B cell (primary cell): ENCODE measurements around the gene DGKQ. TPM values are rescaled to one million over a fixed set of nuclear protein-coding genes. Genes with fewer than 3 reads are reported as not detected.
A peak's percentile ranks its signal among the peaks of the same experiment; 100 is the strongest.

Experiments
- ATAC-seq: fragments of 200-7000 bp; cut with Tn5 transposase; one replicate; pipeline ENCODE4 v1.10.0; 2021; ENCODE audit warnings: low read depth, mild to moderate bottlenecking, moderate number of reproducible peaks, moderate library complexity
- CTCF ChIA-PET: fragments of 350-600 bp; sonication (Branson Sonifier 250); formaldehyde crosslinking; loops from one replicate; lab custom pipeline; 2021; ENCODE audit warnings: antibody characterized with exemption, inconsistent platforms; lab: Charles Lee
- POLR2A ChIA-PET: fragments of 350-600 bp; sonication (Branson Sonifier 250); formaldehyde crosslinking; loops from one replicate; lab custom pipeline; 2021; ENCODE audit warnings: antibody characterized with exemption; lab: Charles Lee
- DNase-seq: peaks from one replicate; pipeline ENCODE4 v3.0.0; 2013
- H2AFZ ChIP-seq: 2 replicates; pipeline ENCODE4 v1.6.1; 2012; ENCODE audit warnings: mild to moderate bottlenecking, low read depth, low read length; ENCODE audit not compliant: insufficient read depth, poor library complexity, severe bottlenecking
- H3K27ac ChIP-seq, 2 donors: 1 replicate in 1 of 2; 2 replicates in 1 of 2; pipeline ENCODE4 v1.5.1; 2012 to 2013; ENCODE audit warnings: low read length in 2 of 2, mild to moderate bottlenecking in 2 of 2, moderate library complexity in 1 of 2
- H3K27me3 ChIP-seq, 4 experiments: fragments of 200-600 bp in 1 of 4; sonication (generic) in 1 of 4; replicated peaks in 1 of 4; 1 replicate in 2 of 4; 2 replicates in 2 of 4; pipeline versions ENCODE4 v1.6.1 to v1.7.0; 2013 to 2016; ENCODE audit warnings: low read length in 3 of 4, mild to moderate bottlenecking in 2 of 4, mixed read lengths in 1 of 4, moderate library complexity in 1 of 4; ENCODE audit not compliant: insufficient read depth in 4 of 4, control insufficient read depth in 3 of 4; ENCODE audit errors: control extremely low read depth in 1 of 4
- H3K36me3 ChIP-seq, 2 experiments: replicated peaks in 1 of 2; 1 replicate in 1 of 2; 2 replicates in 1 of 2; pipeline versions ENCODE4 v1.6.1 to v1.7.1; 2013; ENCODE audit warnings: low read length in 1 of 2; ENCODE audit not compliant: insufficient read depth in 2 of 2, control insufficient read depth in 1 of 2; ENCODE audit errors: control extremely low read depth in 1 of 2, extremely low read depth in 1 of 2
- H3K4me1 ChIP-seq, 2 donors: fragments of 200-600 bp in 1 of 2; sonication (generic) in 1 of 2; 1 replicate in 1 of 2; 2 replicates in 1 of 2; pipeline versions ENCODE4 v1.5.1 to v1.6.1; 2013 to 2017; ENCODE audit warnings: low read length in 2 of 2; ENCODE audit not compliant: control insufficient read depth in 2 of 2, insufficient read depth in 2 of 2
- H3K4me2 ChIP-seq: replicated peaks from 2 replicates; pipeline ENCODE3; 2012; ENCODE audit warnings: mild to moderate bottlenecking, low read depth, low read length; ENCODE audit not compliant: poor library complexity, severe bottlenecking
- H3K4me3 ChIP-seq, 5 experiments: fragments of 200-600 bp in 1 of 5; sonication (generic) in 1 of 5; 1 replicate in 3 of 5; 2 replicates in 2 of 5; pipeline versions ENCODE4 v1.5.1 to v1.7.0; 2011 to 2016; ENCODE audit warnings: low read length in 4 of 5, mild to moderate bottlenecking in 4 of 5, low read depth in 2 of 5, control low read depth in 1 of 5, moderate library complexity in 1 of 5; ENCODE audit not compliant: insufficient read depth in 1 of 5; ENCODE audit errors: control extremely low read depth in 1 of 5, extremely low read depth in 1 of 5
- H3K79me2 ChIP-seq: fragments of 200-600 bp; sonication (generic); one replicate; pipeline ENCODE4 v1.6.0; 2016; ENCODE audit warnings: low read length; ENCODE audit not compliant: control insufficient read depth, insufficient read depth
- H3K9ac ChIP-seq: fragments of 200-600 bp; sonication (generic); 2 replicates; pipeline ENCODE4 v1.6.1; 2017; ENCODE audit warnings: mild to moderate bottlenecking, low read length, moderate library complexity
- H3K9me3 ChIP-seq, 3 donors: one replicate each; pipeline versions ENCODE4 v1.6.1 to v1.7.1; 2013; ENCODE audit warnings: low read length in 2 of 3; ENCODE audit not compliant: control insufficient read depth in 2 of 3, insufficient read depth in 1 of 3; ENCODE audit errors: control extremely low read depth in 1 of 3
- H4K20me1 ChIP-seq: 2 replicates; pipeline ENCODE4 v1.6.0; 2012; ENCODE audit warnings: mild to moderate bottlenecking, low read length; ENCODE audit not compliant: insufficient read depth, control insufficient read depth, poor library complexity, severe bottlenecking
- H3K27ac Mint-ChIP-seq: one replicate; pipeline ENCODE4 v1.8.0; 2021; ENCODE audit warnings: mixed read lengths
- H3K27me3 Mint-ChIP-seq: one replicate; pipeline ENCODE4 v1.8.0; 2021; ENCODE audit warnings: mixed read lengths
- H3K4me1 Mint-ChIP-seq: one replicate; pipeline ENCODE4 v1.8.0; 2021; ENCODE audit warnings: mixed read lengths
- H3K4me3 Mint-ChIP-seq: one replicate; pipeline ENCODE4 v1.8.0; 2021; ENCODE audit warnings: mixed read lengths
- H3K9me3 Mint-ChIP-seq: one replicate; pipeline ENCODE4 v1.8.0; 2022; ENCODE audit warnings: mixed read lengths; ENCODE audit not compliant: insufficient read depth
- EZH2 ChIP-seq: IDR thresholded peaks from 2 replicates; pipeline ENCODE4 v1.6.1; 2012; ENCODE audit warnings: borderline replicate concordance, low read depth, mild to moderate bottlenecking, moderate library complexity, low read length; ENCODE audit not compliant: insufficient read depth, poor library complexity, severe bottlenecking
- WGBS: methylation state at CpG from one replicate; pipeline ENCODE4 v1.1.5; 2013; ENCODE audit warnings: missing lambda C conversion rate; ENCODE audit not compliant: insufficient coverage; 5-methylcytosine and 5-hydroxymethylcytosine counted together
- intact Hi-C: fragments of 100-400 bp; cut with micrococcal nuclease; formaldehyde crosslinking; loops from one replicate; pipeline ENCODE4 v1.10.0; 2022
- polyA plus RNA-seq: library from polyadenylated mRNA; depleted of rRNA; stranded (reverse); fragments of >200 nt; gene quantifications from 2 replicates; pipeline ENCODE4 v1.2.3, GENCODE V29; 2012
- total RNA-seq, 2 donors: library from RNA; stranded (reverse); fragments of 120-200 nt in 1 of 2; gene quantifications; 1 replicate in 1 of 2; 2 replicates in 1 of 2; pipeline versions ENCODE4 v1.2.3 to v1.2.4, GENCODE V29; 2013 to 2022
- TF ChIP-seq, protein P1 (sequence below): fragments of 200-600 bp; IDR thresholded peaks from one replicate; pipeline ENCODE4 v1.8.0; 2022; ENCODE audit warnings: antibody characterized with exemption, mild to moderate bottlenecking

DGKQ gene
- total and polyA plus RNA-seq, 2 donors (not counting 1 experiment from before 2014, with no cell fraction given), result 22.6 to 30.4 TPM

DNA sequence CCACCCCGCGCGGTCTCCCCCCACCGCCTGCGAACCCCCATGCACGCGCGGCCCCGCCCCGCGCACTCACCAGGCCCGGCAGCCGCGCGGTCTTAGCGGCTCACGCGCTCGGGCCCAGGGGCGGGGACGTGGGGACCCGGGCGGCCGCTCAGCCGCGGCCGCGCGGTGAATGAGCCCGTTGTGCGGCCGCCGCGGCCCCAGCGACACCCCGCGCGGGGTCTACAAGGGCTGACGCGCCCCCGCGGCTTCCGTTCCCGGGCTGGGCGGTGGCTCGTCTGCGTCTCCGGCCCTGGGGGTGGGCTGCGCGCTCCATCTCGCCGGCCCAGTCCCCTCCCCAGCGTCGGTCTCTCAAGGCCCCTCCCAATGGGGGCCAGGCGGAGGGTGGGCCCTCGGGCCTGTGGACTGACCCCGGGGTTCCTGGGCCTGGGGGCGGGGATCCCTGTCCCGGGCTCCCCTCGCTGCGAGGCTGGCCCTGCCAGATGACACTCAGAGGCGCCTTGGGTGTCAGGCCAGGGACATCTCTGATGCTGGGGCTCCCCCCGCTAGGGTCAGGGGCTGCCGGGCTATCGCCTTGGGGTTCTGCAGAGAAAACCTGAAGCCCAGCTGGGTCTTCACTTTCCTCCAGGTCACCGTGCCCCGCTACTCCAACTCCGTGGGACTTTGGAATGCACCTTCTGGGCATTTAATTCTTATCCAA lies 24.2 kb upstream of the DGKQ start:
- Histone ChIP-seq H3K27me3 (peaks cover 0 to 55% (median 22%) of the 10 kb centered on the region in 4 experiments), H2AFZ (no peak overlapping the region), H3K27ac (no peak overlapping the region), H3K9me3 (peaks cover 0 to 35% (median 0%) of the 10 kb centered on the region in 3 donors), H3K4me2 (peak overlapping the region; percentile 72), H3K79me2 (no peaks in the 10 kb centered on the region), H3K9ac (no peak overlapping the region), H3K36me3 (no peaks in the 10 kb centered on the region), H4K20me1 (peaks cover 8% of the 10 kb centered on the region), H3K4me1 (peaks cover 29 to 30% of the 10 kb centered on the region in 2 donors), H3K4me3 (peak overlapping the region in 1 of 5 experiments; percentile 11)
- Mint-ChIP-seq H3K4me3 (peak overlapping the region; percentile 44), H3K9me3 (no peaks in the 10 kb centered on the region), H3K27me3 (peaks cover 13% of the 10 kb centered on the region), H3K27ac (no peak overlapping the region), H3K4me1 (peaks cover 30% of the 10 kb centered on the region)
- WGBS, result 3% methylated on average over 65 of the region's 68 CpGs
- CTCF ChIA-PET, result interaction anchor here (1.0 kb wide), 1 partner anchor 10 kb away, joined by 5 read pairs; the partner anchor contains the start of gene IDUA
- POLR2A ChIA-PET, result interaction anchor here (0.6 kb wide), 1 partner anchor 132 kb away, joined by 3 read pairs; no protein-coding TSS in a partner anchor
- intact Hi-C loops, result no loop called here
- TF ChIP-seq, protein P1, sequence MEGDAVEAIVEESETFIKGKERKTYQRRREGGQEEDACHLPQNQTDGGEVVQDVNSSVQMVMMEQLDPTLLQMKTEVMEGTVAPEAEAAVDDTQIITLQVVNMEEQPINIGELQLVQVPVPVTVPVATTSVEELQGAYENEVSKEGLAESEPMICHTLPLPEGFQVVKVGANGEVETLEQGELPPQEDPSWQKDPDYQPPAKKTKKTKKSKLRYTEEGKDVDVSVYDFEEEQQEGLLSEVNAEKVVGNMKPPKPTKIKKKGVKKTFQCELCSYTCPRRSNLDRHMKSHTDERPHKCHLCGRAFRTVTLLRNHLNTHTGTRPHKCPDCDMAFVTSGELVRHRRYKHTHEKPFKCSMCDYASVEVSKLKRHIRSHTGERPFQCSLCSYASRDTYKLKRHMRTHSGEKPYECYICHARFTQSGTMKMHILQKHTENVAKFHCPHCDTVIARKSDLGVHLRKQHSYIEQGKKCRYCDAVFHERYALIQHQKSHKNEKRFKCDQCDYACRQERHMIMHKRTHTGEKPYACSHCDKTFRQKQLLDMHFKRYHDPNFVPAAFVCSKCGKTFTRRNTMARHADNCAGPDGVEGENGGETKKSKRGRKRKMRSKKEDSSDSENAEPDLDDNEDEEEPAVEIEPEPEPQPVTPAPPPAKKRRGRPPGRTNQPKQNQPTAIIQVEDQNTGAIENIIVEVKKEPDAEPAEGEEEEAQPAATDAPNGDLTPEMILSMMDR, result no peak
- TF ChIP-seq EZH2, result no peak
- no peak for DNase-seq
- peak; percentile 54 for ATAC-seq

- Histone ChIP-seq H3K4me2 (peak overlapping the region; percentile 72), H3K4me1 (peaks cover 23 to 27% of the 10 kb centered on the region in 2 donors), H3K4me3 (no peak overlapping the region), H3K27ac (no peak overlapping the region), H3K79me2 (no peaks in the 10 kb centered on the region), H3K36me3 (no peaks in the 10 kb centered on the region), H3K27me3 (peaks cover 0 to 52% (median 22%) of the 10 kb centered on the region in 4 experiments), H3K9ac (no peak overlapping the region), H4K20me1 (peaks cover 8% of the 10 kb centered on the region), H3K9me3 (peaks cover 0 to 32% (median 0%) of the 10 kb centered on the region in 3 donors), H2AFZ (no peak overlapping the region)
- DNase-seq (no peak), ATAC-seq (no peak)
- no peak for TF ChIP-seq EZH2
- TF ChIP-seq, protein P1, result no peak
- WGBS, result 11% methylated on average over 20 of the region's 25 CpGs
- Mint-ChIP-seq H3K27ac (no peak overlapping the region), H3K9me3 (no peaks in the 10 kb centered on the region), H3K27me3 (peaks cover 13% of the 10 kb centered on the region), H3K4me1 (peaks cover 29% of the 10 kb centered on the region), H3K4me3 (peak overlapping the region; percentile 44)
- ChIA-PET POLR2A (no interaction called here), CTCF (no interaction called here)
- intact Hi-C loops, result no loop called here
Observed at GRCh38 chr4:996997-997374, 23.6 kb upstream of the DGKQ start.
